GM21526 (cell line): ENCODE results near the gene NR4A1.

Experiments
- ATAC-seq: cut with Tn5 transposase; IDR thresholded peaks from one replicate; pipeline ENCODE4 v1.9.1; 2021; ENCODE audit warnings: moderate library complexity; ENCODE audit not compliant: unreplicated experiment, low FRiP score

The NR4A1 gene

GRCh38 chr12:52073531-52074381 is 22.5 kb downstream of the NR4A1 start:
- ATAC-seq = no peak

- no peak for ATAC-seq
Measured at GRCh38 chr12:52074971-52075724, 23.9 kb downstream of the NR4A1 start.

- no peak for ATAC-seq
Measured at GRCh38 chr12:52076811-52077210, 25.6 kb downstream of the NR4A1 start.

- no peak for ATAC-seq
Measured at GRCh38 chr12:52078276-52078675, 27.0 kb downstream of the NR4A1 start.

- ATAC-seq = no peak
Measured at GRCh38 chr12:52079576-52080402, 28.5 kb downstream of the NR4A1 start, which contains the start of gene SMIM41. SMIM41 (plus strand) TSS chr12:52079704; CDS start chr12:52079780, 76 bp downstream.

- ATAC-seq = no peak
Measured at GRCh38 chr12:52080403-52081251, 29.4 kb downstream of the NR4A1 start.

- no peak for ATAC-seq
Measured at GRCh38 chr12:52081263-52081733, 30.1 kb downstream of the NR4A1 start.

GRCh38 chr12:52082026-52082668 is 30.9 kb downstream of the NR4A1 start:
- no peak for ATAC-seq

GRCh38 chr12:52082669-52082987 is 31.4 kb downstream of the NR4A1 start:
- no peak for ATAC-seq

- no peak for ATAC-seq
Measured at GRCh38 chr12:52082988-52083637, 31.9 kb downstream of the NR4A1 start.

- ATAC-seq = no peak
Measured at GRCh38 chr12:52083638-52083996, 32.4 kb downstream of the NR4A1 start.

- ATAC-seq = no peak
Measured at GRCh38 chr12:52084491-52085231, 33.4 kb downstream of the NR4A1 start.

GRCh38 chr12:52085682-52086180 is 34.5 kb downstream of the NR4A1 start:
- ATAC-seq = no peak

GRCh38 chr12:52086366-52086765 is 35.1 kb downstream of the NR4A1 start:
- no peak for ATAC-seq

- ATAC-seq = no peak
Measured at GRCh38 chr12:52086944-52087835, 35.9 kb downstream of the NR4A1 start.

GRCh38 chr12:52087961-52088820 is 36.9 kb downstream of the NR4A1 start:
- ATAC-seq = no peak
